Ectodermal cell (in vitro differentiated cells): ENCODE data around the gene C2orf92.
"Not testable (repeated sequence)": the region's sequence is repeated elsewhere in the genome, so short reads cannot be mapped to it uniquely, and the experiment has no call there.

Experiments used
- H3K27ac ChIP-seq: 2 replicates; pipeline ENCODE4 v1.7.0; 2013; ENCODE audit warnings: mild to moderate bottlenecking, low read depth, low read length; ENCODE audit not compliant: insufficient read depth, poor library complexity, severe bottlenecking
- H3K27me3 ChIP-seq: 2 replicates; pipeline ENCODE4 v1.7.0; 2013; ENCODE audit warnings: mild to moderate bottlenecking, low read length; ENCODE audit not compliant: insufficient read depth, control insufficient read depth, poor library complexity, severe bottlenecking
- H3K36me3 ChIP-seq: one replicate; pipeline ENCODE4 v1.7.0; 2013; ENCODE audit warnings: low read length; ENCODE audit not compliant: control insufficient read depth, insufficient read depth
- H3K4me1 ChIP-seq: one replicate; pipeline ENCODE4 v1.7.0; 2013; ENCODE audit warnings: low read length; ENCODE audit not compliant: control insufficient read depth, insufficient read depth
- H3K4me3 ChIP-seq: 2 replicates; pipeline ENCODE4 v1.7.0; 2013; ENCODE audit warnings: low read depth, low read length, control low read depth; ENCODE audit not compliant: insufficient read depth
- H3K9me3 ChIP-seq: 2 replicates; pipeline ENCODE4 v1.7.0; 2013; ENCODE audit warnings: mild to moderate bottlenecking, low read length, moderate library complexity; ENCODE audit not compliant: control insufficient read depth
- WGBS, 2 experiments: methylation state at CpG; one replicate each; pipeline ENCODE4 v1.1.7; 2013; ENCODE audit warnings: missing lambda C conversion rate in 2 of 2; 5-methylcytosine and 5-hydroxymethylcytosine counted together

The C2orf92 gene

GRCh38 chr2:97702731-97703470 lies 33.4 kb downstream of the C2orf92 start:
- H3K9me3 ChIP-seq: no peaks in the 10 kb centered on the region
- no peak overlapping the region for H3K4me3 ChIP-seq
- 91 to 92% methylated on average over 15 to 18 of the region's 19 CpGs for WGBS, 2 experiments
- H3K4me1 ChIP-seq: no peaks in the 10 kb centered on the region
- H3K36me3 ChIP-seq: no peaks in the 10 kb centered on the region
- H3K27me3 ChIP-seq: no peaks in the 10 kb centered on the region
- H3K27ac ChIP-seq: no peak overlapping the region

DNA sequence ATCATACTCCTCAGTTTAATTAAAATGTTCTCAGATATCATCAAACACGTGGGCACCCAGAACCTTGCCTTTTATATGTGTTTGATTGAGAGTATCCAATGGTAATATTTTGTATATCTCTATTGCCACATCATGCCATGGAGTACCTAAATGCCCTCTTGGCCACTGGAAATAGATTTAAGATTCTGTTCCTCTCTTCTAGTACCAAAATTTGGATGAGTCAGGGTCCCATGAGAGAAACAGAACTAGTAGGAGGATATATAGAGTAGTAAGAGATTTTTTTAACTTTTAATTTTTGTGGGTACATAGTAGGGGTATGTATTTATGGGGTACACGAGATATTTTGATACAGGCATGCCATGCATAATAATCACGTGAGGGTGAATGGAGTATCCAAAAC lies 34.2 kb downstream of the C2orf92 start:
- Histone ChIP-seq H3K36me3 (no peaks in the 10 kb centered on the region), H3K9me3 (no peaks in the 10 kb centered on the region), H3K4me3 (no peak overlapping the region), H3K27ac (no peak overlapping the region), H3K27me3 (no peaks in the 10 kb centered on the region), H3K4me1 (no peaks in the 10 kb centered on the region)
- 86 to 100% methylated on average over 2 of the region's 3 CpGs for WGBS, 2 experiments

- no peak overlapping the region for H3K4me3 ChIP-seq
- H3K4me1 ChIP-seq: no peaks in the 10 kb centered on the region
- no peak overlapping the region for H3K27ac ChIP-seq
- H3K9me3 ChIP-seq: no peaks in the 10 kb centered on the region
- no peaks in the 10 kb centered on the region for H3K36me3 ChIP-seq
- no peaks in the 10 kb centered on the region for H3K27me3 ChIP-seq
- 92 to 96% methylated on average over 5 of the region's 5 CpGs for WGBS, 2 experiments
Measured at GRCh38 chr2:97704989-97705388, 35.5 kb downstream of the C2orf92 start.

DNA sequence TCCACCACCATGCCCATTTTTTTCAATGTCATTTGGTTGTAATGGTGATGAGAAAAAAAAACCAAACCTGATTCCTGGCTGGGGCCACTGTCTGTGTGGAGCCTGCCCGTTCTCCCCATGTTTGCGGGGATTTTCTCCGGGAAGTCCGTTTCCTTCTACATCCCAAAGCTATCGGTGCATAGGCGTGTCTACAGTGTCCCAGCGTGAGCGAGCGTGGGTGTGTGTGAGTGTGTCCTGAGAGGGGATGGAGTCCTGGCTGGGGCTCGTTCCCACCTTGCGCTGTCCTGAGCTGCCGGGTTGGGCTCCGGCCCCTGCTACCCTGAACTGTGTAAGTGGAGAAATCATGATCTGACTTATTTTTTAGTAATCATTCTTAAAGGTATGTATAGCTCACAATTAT lies 36.6 kb downstream of the C2orf92 start:
- no peaks in the 10 kb centered on the region for H3K36me3 ChIP-seq
- WGBS, 2 experiments: 91 to 95% methylated on average over 11 to 13 of the region's 13 CpGs
- H3K4me3 ChIP-seq: no peak overlapping the region
- no peaks in the 10 kb centered on the region for H3K4me1 ChIP-seq
- no peaks in the 10 kb centered on the region for H3K9me3 ChIP-seq
- no peaks in the 10 kb centered on the region for H3K27me3 ChIP-seq
- H3K27ac ChIP-seq: no peak overlapping the region

- Histone ChIP-seq H3K27me3 (no peaks in the 10 kb centered on the region), H3K9me3 (no peaks in the 10 kb centered on the region), H3K4me1 (no peaks in the 10 kb centered on the region), H3K27ac (no peak overlapping the region), H3K36me3 (no peaks in the 10 kb centered on the region), H3K4me3 (no peak overlapping the region)
- WGBS, 2 experiments: 79 to 84% methylated on average over 11 of the region's 11 CpGs
Measured at GRCh38 chr2:97706708-97707345, 37.3 kb downstream of the C2orf92 start.

- WGBS, 2 experiments: 93 to 94% methylated on average over 11 of the region's 11 CpGs
- no peaks in the 10 kb centered on the region for H3K4me1 ChIP-seq
- no peaks in the 10 kb centered on the region for H3K36me3 ChIP-seq
- no peak overlapping the region for H3K4me3 ChIP-seq
- H3K27me3 ChIP-seq: no peaks in the 10 kb centered on the region
- no peak overlapping the region for H3K27ac ChIP-seq
- H3K9me3 ChIP-seq: no peaks in the 10 kb centered on the region
Measured at GRCh38 chr2:97707362-97708047, 38.0 kb downstream of the C2orf92 start.

DNA sequence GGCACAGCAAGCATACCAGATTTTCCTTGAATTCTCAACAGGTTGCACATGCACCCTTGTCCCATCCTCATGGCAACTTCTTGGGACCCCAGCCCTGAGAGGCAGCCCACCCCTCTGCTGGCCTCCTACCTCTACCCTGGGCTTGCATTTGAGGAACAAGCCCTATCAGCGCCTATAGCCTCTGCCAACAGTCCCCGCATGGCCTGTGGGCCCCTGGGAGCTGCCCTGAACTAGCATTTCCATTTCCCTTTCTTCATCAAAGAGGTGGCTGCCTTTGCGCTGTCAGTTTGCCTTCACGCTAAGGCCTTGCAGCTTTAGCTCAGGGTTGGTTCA lies 38.5 kb downstream of the C2orf92 start:
- no peaks in the 10 kb centered on the region for H3K36me3 ChIP-seq
- H3K9me3 ChIP-seq: no peaks in the 10 kb centered on the region
- no peak overlapping the region for H3K27ac ChIP-seq
- H3K4me1 ChIP-seq: no peaks in the 10 kb centered on the region
- no peak overlapping the region for H3K4me3 ChIP-seq
- H3K27me3 ChIP-seq: no peaks in the 10 kb centered on the region
- WGBS, 2 experiments: 93 to 99% methylated on average over 4 of the region's 4 CpGs

- Histone ChIP-seq H3K4me1 (no peaks in the 10 kb centered on the region), H3K36me3 (no peaks in the 10 kb centered on the region), H3K9me3 (no peaks in the 10 kb centered on the region), H3K4me3 (no peak overlapping the region), H3K27ac (no peak overlapping the region), H3K27me3 (no peaks in the 10 kb centered on the region)
- WGBS, 2 experiments: 92 to 94% methylated on average over 8 of the region's 8 CpGs
Measured at GRCh38 chr2:97708608-97709007, 39.1 kb downstream of the C2orf92 start.

DNA sequence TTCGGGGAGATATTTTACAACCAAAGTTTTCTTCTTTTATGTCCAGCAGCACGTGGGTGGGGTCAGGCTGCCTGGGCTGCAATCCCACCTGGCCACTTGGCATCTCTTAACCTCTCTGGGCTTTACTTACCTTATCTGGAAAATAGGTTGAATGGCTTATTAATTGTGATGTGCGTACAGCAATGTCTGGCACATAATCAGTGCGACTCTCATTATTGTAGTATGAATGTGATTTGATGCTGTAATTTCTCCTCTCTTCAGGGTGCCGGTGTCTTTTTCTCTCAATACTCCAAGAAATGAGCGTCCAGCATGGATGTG lies 41.8 kb downstream of the C2orf92 start:
- Histone ChIP-seq H3K4me1 (peaks cover 8% of the 10 kb centered on the region), H3K4me3 (no peak overlapping the region), H3K27me3 (no peaks in the 10 kb centered on the region), H3K9me3 (no peaks in the 10 kb centered on the region), H3K36me3 (no peaks in the 10 kb centered on the region), H3K27ac (no peak overlapping the region)
- WGBS, 2 experiments: 94 to 97% methylated on average over 6 of the region's 6 CpGs

DNA sequence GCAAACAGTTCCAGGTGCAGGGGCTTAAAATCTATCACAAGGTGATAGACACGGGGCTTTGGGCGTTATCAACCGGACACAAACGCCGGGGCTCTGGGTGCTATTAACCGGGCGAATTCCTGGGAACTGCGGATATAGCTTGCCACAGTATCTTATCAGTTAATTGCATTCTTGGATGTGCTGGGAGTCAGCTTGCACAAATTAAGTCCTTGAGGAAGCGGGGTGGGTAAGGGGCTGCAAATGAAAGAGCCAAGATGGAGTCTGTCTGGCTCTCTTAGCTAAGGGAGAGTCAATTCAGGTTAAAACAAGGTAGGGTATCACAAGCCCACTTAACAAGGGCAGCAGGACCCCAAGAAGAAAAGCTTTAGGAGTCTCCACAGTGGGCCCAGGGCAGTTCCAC lies 42.7 kb downstream of the C2orf92 start:
- not testable (repeated sequence) for H3K4me1 ChIP-seq, H3K9me3 ChIP-seq, H3K27ac ChIP-seq, H3K36me3 ChIP-seq, H3K4me3 ChIP-seq, H3K27me3 ChIP-seq
- 88 to 92% methylated on average over 9 of the region's 9 CpGs for WGBS, 2 experiments
